ENCODE results near the gene MISFA.
A peak's percentile ranks its signal among the peaks of the same experiment; 100 is the strongest.

MISFA gene

GRCh38 chr11:18594999-18595749 lies 4.4 kb upstream of the MISFA start:
- peak; percentile 22 to 72 for DNase-seq (ENCODE audit: low read depth in 2 of 2)

DNA sequence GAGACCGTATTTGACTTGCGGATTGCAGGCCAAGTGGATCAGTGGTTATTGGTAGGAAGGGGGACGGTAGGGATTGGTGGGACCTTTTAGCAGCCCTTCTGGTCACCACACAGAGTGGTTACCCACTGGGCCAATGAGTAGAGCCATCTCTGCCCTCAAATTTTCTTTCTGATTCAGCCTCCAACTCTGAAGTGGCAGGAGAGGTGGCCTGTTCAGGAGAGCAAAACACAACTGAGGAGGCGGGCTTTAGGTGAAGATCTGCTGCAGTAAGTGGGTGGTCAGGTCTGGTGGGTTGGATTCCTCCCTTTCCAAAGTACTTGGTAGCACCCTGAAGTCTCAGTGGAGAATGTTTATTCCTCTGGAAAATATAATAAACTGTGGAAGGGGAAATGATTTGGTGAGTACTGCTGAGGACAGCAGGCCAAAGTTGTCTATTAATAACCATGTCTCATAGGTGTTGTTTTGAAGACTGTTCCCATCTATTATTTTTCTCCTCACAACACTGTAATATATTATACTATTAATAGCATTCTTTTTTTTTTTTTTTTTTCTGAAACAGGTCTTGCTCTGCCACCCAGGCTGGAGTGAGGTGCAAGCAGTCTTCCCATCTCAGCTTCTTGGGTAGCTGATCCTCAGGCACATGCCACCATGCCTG lies 1.5 kb downstream of the MISFA start:
- TF ChIP-seq CTCF (IDR thresholded peaks at IDR 0.05; ENCODE audit: low read depth, low read length), result no peak
- no peak for DNase-seq (ENCODE audit: low read depth in 2 of 2)
- H3K4me3 ChIP-seq (replicated peaks in 1 of 2; ENCODE audit: low read depth in 2 of 2, low read length in 2 of 2), result no peak overlapping the region

More at GRCh38 chr11:18594999-18595749, 4.4 kb upstream of the MISFA start:
- no peak overlapping the region for H3K4me3 ChIP-seq (replicated peaks in 1 of 2; ENCODE audit: low read depth in 2 of 2, low read length in 2 of 2)
- no peak for TF ChIP-seq CTCF (IDR thresholded peaks at IDR 0.05; ENCODE audit: low read depth, low read length)

- TF ChIP-seq CTCF (IDR thresholded peaks at IDR 0.05; ENCODE audit: low read depth, low read length), result no peak
- DNase-seq (ENCODE audit: low read depth in 2 of 2), result peak in 1 of 2 donors; percentile 67
- no peak overlapping the region for H3K4me3 ChIP-seq (replicated peaks in 1 of 2; ENCODE audit: low read depth in 2 of 2, low read length in 2 of 2)
These were observed 8.8 kb downstream of the MISFA start for GRCh38 chr11:18608376-18608775.

DNA sequence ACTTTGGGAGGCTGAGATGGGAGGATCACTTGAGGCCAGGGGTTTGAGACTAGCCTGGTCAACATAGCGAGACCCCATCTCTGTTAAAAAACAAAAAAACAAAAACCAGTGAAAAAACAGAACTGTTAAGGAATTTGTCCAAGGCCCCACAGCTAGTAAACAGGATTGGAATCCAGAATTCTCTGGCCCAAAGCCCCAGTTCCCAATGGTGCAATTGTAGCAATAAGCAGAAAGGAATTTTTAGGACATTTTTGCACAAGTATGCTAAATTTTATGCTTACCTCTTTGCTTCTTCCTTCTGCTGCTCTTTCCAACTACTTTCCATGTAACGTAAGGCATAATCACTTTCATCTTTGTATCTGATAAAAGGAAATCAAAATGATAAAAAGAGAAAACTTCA lies 11.6 kb downstream of the MISFA start:
- peak in 1 of 2 donors; percentile 31 for DNase-seq (ENCODE audit: low read depth in 2 of 2)
- H3K4me3 ChIP-seq (replicated peaks in 1 of 2; ENCODE audit: low read depth in 2 of 2, low read length in 2 of 2), result no peak overlapping the region
- no peak for TF ChIP-seq CTCF (IDR thresholded peaks at IDR 0.05; ENCODE audit: low read depth, low read length)

DNA sequence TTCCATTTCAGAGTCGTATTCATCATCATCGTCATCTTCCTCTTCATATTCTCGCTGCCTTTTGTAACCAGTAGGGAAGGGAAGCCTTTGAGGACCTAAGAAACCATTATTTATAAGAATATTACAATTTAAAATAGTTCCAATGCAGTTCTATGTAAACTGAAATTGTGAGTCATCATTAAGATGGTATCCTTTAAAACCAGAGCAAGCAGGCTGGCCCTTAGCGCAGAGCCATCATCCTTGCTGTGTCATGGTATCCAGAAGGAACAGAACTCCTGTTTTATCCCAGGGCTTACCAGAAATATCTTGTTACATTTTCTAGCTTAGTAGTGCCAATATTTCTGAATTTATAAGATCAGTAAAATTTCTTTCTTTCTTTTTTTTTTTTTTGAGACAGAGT lies 12.8 kb downstream of the MISFA start:
- H3K4me3 ChIP-seq (replicated peaks in 1 of 2; ENCODE audit: low read depth in 2 of 2, low read length in 2 of 2), result no peak overlapping the region
- no peak for TF ChIP-seq CTCF (IDR thresholded peaks at IDR 0.05; ENCODE audit: low read depth, low read length)
- DNase-seq (ENCODE audit: low read depth in 2 of 2), result no peak

DNA sequence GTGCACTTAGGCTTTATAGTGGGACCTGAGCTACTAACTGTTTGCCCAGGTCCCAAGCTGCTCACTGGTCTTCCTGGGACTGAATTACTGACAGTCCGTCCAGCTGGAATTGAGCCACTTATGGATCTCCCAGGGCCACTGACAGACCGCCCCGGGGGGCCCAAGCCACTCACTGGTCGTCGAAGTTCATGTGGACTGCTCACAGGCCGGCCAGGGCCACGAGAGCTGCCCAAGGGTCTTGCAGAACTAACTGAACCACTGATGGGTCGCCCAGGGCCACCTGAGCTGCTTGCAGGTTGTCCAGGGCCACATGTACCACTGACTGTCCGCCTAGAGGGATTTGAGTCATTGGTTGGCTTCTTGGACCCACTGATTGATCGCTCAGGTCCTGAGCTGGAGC lies 15.1 kb downstream of the MISFA start:
- DNase-seq (ENCODE audit: low read depth in 2 of 2), result no peak
- no peak for TF ChIP-seq CTCF (IDR thresholded peaks at IDR 0.05; ENCODE audit: low read depth, low read length)
- H3K4me3 ChIP-seq (replicated peaks in 1 of 2; ENCODE audit: low read depth in 2 of 2, low read length in 2 of 2), result no peak overlapping the region
